Stimulated activated naive CD8-positive, alpha-beta T cell treated with anti-CD3 and anti-CD28 coated beads, Interleukin-15, Interleukin-2, amounts not matched to agents 100 U/mL and 50 U/mL, for 24 hours (primary cell): ENCODE results near the gene DTHD1.
A peak's percentile ranks its signal among the peaks of the same experiment; 100 is the strongest.

Experiments
- ATAC-seq: fragments of 150-1000 bp; cut with Tn5 transposase; one replicate; pipeline ENCODE4 v1.10.0; 2021
- DNase-seq: peaks from one replicate; pipeline ENCODE4 v3.0.0; 2021

The DTHD1 gene

GRCh38 chr4:36281384-36282106 is at the start of gene DTHD1:
Gene DTHD1 (plus strand): TSS chr4:36281616. CDS start chr4:36281759, 143 bp downstream.
- DNase-seq (peak; percentile 28), ATAC-seq (peak; percentile 71)

- DNase-seq = no peak
- ATAC-seq = no peak
Measured at GRCh38 chr4:36233567-36234266, 47.7 kb upstream of the DTHD1 start.

- DNase-seq (no peak), ATAC-seq (no peak)
Measured at GRCh38 chr4:36235306-36235705, 46.1 kb upstream of the DTHD1 start.

GRCh38 chr4:36236159-36236558 is 45.3 kb upstream of the DTHD1 start:
- ATAC-seq = no peak
- no peak for DNase-seq

- DNase-seq (no peak), ATAC-seq (peak; percentile 26)
Measured at GRCh38 chr4:36237366-36238313, 43.8 kb upstream of the DTHD1 start.

- no peak for ATAC-seq
- DNase-seq = no peak
Measured at GRCh38 chr4:36241771-36242170, 39.6 kb upstream of the DTHD1 start.

- no peak for ATAC-seq
- DNase-seq = no peak
Measured at GRCh38 chr4:36242629-36243354, 38.6 kb upstream of the DTHD1 start.

GRCh38 chr4:36243355-36244256 is 37.8 kb upstream of the DTHD1 start:
- DNase-seq (peak; percentile 63), ATAC-seq (peak; percentile 37)

GRCh38 chr4:36244257-36245082 is 36.9 kb upstream of the DTHD1 start, which contains the start of gene ARAP2:
Gene ARAP2 (minus strand): TSS chr4:36244514. CDS start chr4:36229486, 15,028 bp downstream.
- DNase-seq = peak; percentile 75
- ATAC-seq = peak; percentile 82

GRCh38 chr4:36249610-36250009 is 31.8 kb upstream of the DTHD1 start:
- ATAC-seq = no peak

GRCh38 chr4:36251983-36252382 is 29.4 kb upstream of the DTHD1 start:
- no peak for DNase-seq
- no peak for ATAC-seq

More at GRCh38 chr4:36249610-36250009, 31.8 kb upstream of the DTHD1 start:
- DNase-seq = no peak

- DNase-seq = no peak
- no peak for ATAC-seq
Measured at GRCh38 chr4:36254371-36254770, 27.0 kb upstream of the DTHD1 start.

GRCh38 chr4:36255577-36255976 is 25.8 kb upstream of the DTHD1 start:
- ATAC-seq (peak; percentile 84), DNase-seq (peak; percentile 37)

GRCh38 chr4:36256398-36256891 is 25.0 kb upstream of the DTHD1 start:
- ATAC-seq (peak; percentile 69), DNase-seq (no peak)

GRCh38 chr4:36260731-36261130 is 20.7 kb upstream of the DTHD1 start:
- no peak for DNase-seq

GRCh38 chr4:36264207-36264826 is 17.1 kb upstream of the DTHD1 start:
- ATAC-seq = peak; percentile 15
- no peak for DNase-seq

More at GRCh38 chr4:36260731-36261130, 20.7 kb upstream of the DTHD1 start:
- no peak for ATAC-seq

GRCh38 chr4:36267486-36268268 is 13.7 kb upstream of the DTHD1 start:
- DNase-seq (no peak), ATAC-seq (no peak)

GRCh38 chr4:36269101-36269500 is 12.3 kb upstream of the DTHD1 start:
- DNase-seq (no peak), ATAC-seq (peak; percentile 96)
